H1 (cell line): ENCODE data around the gene MAP3K15. TPM values are rescaled to one million over a fixed set of nuclear protein-coding genes. Genes with fewer than 3 reads are reported as not detected.

Source experiments
- CTCF ChIA-PET: fragments of 300-600 bp; sonication (Branson Sonifier 250); formaldehyde crosslinking; loops from one replicate; lab custom pipeline; 2021; ENCODE audit not compliant: partially characterized antibody; lab: Charles Lee
- POLR2A ChIA-PET: fragments of 300-600 bp; sonication (Branson Sonifier 250); formaldehyde crosslinking; loops from one replicate; lab custom pipeline; 2021; ENCODE audit warnings: inconsistent platforms; ENCODE audit not compliant: partially characterized antibody; lab: Charles Lee
- DNase-seq, 2 experiments: peaks; one replicate each; pipeline versions ENCODE4 v3.0.0 to v3.0.0-alpha.2; 2010 to 2022; ENCODE audit warnings: low spot score in 2 of 2, low read depth in 1 of 2, mixed read lengths in 1 of 2
- FAIRE-seq: peaks from 2 replicates; lab custom pipeline; 2011; peaks lifted over from hg19 to GRCh38; lab: Jason Lieb, UNC
- H2AFZ ChIP-seq: 2 replicates; pipeline ENCODE4 v1.8.1; 2012; ENCODE audit warnings: low read length, inconsistent platforms
- H2AK5ac ChIP-seq: 2 replicates; pipeline ENCODE4 v1.6.1; 2013; ENCODE audit warnings: low read depth, low read length
- H2BK120ac ChIP-seq: replicated peaks from 2 replicates; pipeline ENCODE3; 2013; ENCODE audit warnings: low read depth, low read length, inconsistent platforms
- H2BK12ac ChIP-seq: 2 replicates; pipeline ENCODE4 v1.6.1; 2013; ENCODE audit warnings: low read depth, low read length
- H2BK15ac ChIP-seq: 2 replicates; pipeline ENCODE4 v1.6.1; 2013; ENCODE audit warnings: low read length
- H2BK20ac ChIP-seq: 2 replicates; pipeline ENCODE4 v1.6.1; 2013; ENCODE audit warnings: low read length
- H2BK5ac ChIP-seq: 2 replicates; pipeline ENCODE4 v1.6.1; 2013; ENCODE audit warnings: low read depth, low read length
- H3K14ac ChIP-seq: 2 replicates; pipeline ENCODE4 v1.6.1; 2013; ENCODE audit warnings: inconsistent platforms; ENCODE audit not compliant: insufficient read length
- H3K18ac ChIP-seq: 2 replicates; pipeline ENCODE4 v1.6.1; 2013; ENCODE audit warnings: low read length; ENCODE audit errors: extremely low read depth
- H3K23ac ChIP-seq: 2 replicates; pipeline ENCODE4 v1.6.1; 2013; ENCODE audit warnings: inconsistent platforms; ENCODE audit not compliant: insufficient read length
- H3K23me2 ChIP-seq: 2 replicates; pipeline ENCODE4 v1.6.1; 2013; ENCODE audit warnings: low read depth, low read length
- H3K27ac ChIP-seq: 2 replicates; pipeline ENCODE4 v1.6.1; 2011; ENCODE audit warnings: low read depth, low read length, inconsistent platforms
- H3K27me3 ChIP-seq, 4 experiments: replicated peaks in 1 of 4; 1 replicate in 1 of 4; 2 replicates in 3 of 4; pipeline versions ENCODE4 v1.6.1 to v1.8.1; 2011 to 2013; ENCODE audit warnings: low read length in 3 of 4, mild to moderate bottlenecking in 3 of 4, inconsistent platforms in 2 of 4, mixed read lengths in 2 of 4, moderate library complexity in 1 of 4; ENCODE audit not compliant: control insufficient read depth in 3 of 4, insufficient read depth in 3 of 4; ENCODE audit errors: extremely low read depth in 1 of 4
- H3K36me3 ChIP-seq, 4 experiments: 2 replicates each; pipeline versions ENCODE4 v1.6.1 to v1.8.1; 2011 to 2013; ENCODE audit warnings: mild to moderate bottlenecking in 4 of 4, low read length in 3 of 4, moderate library complexity in 2 of 4, control low read depth in 1 of 4, inconsistent platforms in 1 of 4; ENCODE audit not compliant: insufficient read depth in 4 of 4, control insufficient read depth in 2 of 4
- H3K4ac ChIP-seq: replicated peaks from 2 replicates; pipeline ENCODE3; 2013; ENCODE audit warnings: low read length, low read depth, mixed read lengths, inconsistent platforms; ENCODE audit not compliant: insufficient read length
- H3K4me1 ChIP-seq, 4 experiments: replicated peaks in 1 of 4; 1 replicate in 1 of 4; 2 replicates in 3 of 4; pipeline versions ENCODE4 v1.6.1 to v1.8.1; 2011 to 2013; ENCODE audit warnings: low read length in 3 of 4, inconsistent platforms in 2 of 4, mixed read lengths in 1 of 4; ENCODE audit not compliant: insufficient read depth in 4 of 4, control insufficient read depth in 3 of 4
- H3K4me2 ChIP-seq, 2 experiments: 2 replicates each; pipeline versions ENCODE4 v1.6.1 to v1.8.1; 2011 to 2013; ENCODE audit warnings: low read depth in 2 of 2, low read length in 2 of 2, control low read depth in 1 of 2, inconsistent platforms in 1 of 2, mild to moderate bottlenecking in 1 of 2; ENCODE audit not compliant: insufficient read depth in 1 of 2
- H3K4me3 ChIP-seq, 4 experiments: fragments of 200-600, 300-600 bp in 1 of 4; sonication (generic), shearing (Covaris generic), sonication (Bioruptor Twin) in 1 of 4; 2 replicates each; pipeline versions ENCODE4 v1.5.1 to v1.8.1; 2011 to 2016; ENCODE audit warnings: low read length in 4 of 4, low read depth in 3 of 4, control low read depth in 2 of 4, inconsistent platforms in 2 of 4, mild to moderate bottlenecking in 2 of 4, mixed read lengths in 1 of 4, moderate library complexity in 1 of 4; ENCODE audit not compliant: insufficient read depth in 2 of 4; ENCODE audit errors: extremely low read depth in 1 of 4
- H3K56ac ChIP-seq: replicated peaks from 2 replicates; pipeline ENCODE3; 2013; ENCODE audit warnings: low read depth, mild to moderate bottlenecking, mixed read lengths, low read length, inconsistent platforms; ENCODE audit not compliant: insufficient read length
- H3K79me1 ChIP-seq: 2 replicates; pipeline ENCODE4 v1.6.1; 2013; ENCODE audit warnings: low read depth, low read length, control low read depth
- H3K79me2 ChIP-seq, 2 experiments: 2 replicates each; pipeline versions ENCODE4 v1.6.1 to v1.8.1; 2012 to 2013; ENCODE audit warnings: low read length in 2 of 2, mild to moderate bottlenecking in 2 of 2, inconsistent platforms in 1 of 2; ENCODE audit not compliant: insufficient read depth in 2 of 2, control insufficient read depth in 1 of 2
- H3K9ac ChIP-seq, 4 experiments: replicated peaks in 1 of 4; 1 replicate in 1 of 4; 2 replicates in 3 of 4; pipeline versions ENCODE4 v1.6.1 to v1.8.1; 2011 to 2013; ENCODE audit warnings: low read depth in 3 of 4, low read length in 3 of 4, control low read depth in 2 of 4, mild to moderate bottlenecking in 2 of 4, moderate library complexity in 2 of 4, inconsistent platforms in 1 of 4; ENCODE audit errors: extremely low read depth in 1 of 4
- H3K9me3 ChIP-seq, 2 experiments: 2 replicates each; pipeline versions ENCODE4 v1.6.1 to v1.8.1; 2012 to 2013; ENCODE audit warnings: mild to moderate bottlenecking in 2 of 2, moderate library complexity in 2 of 2, control low read depth in 1 of 2, inconsistent platforms in 1 of 2, low read depth in 1 of 2, low read length in 1 of 2, mixed read lengths in 1 of 2; ENCODE audit not compliant: insufficient read depth in 2 of 2
- H4K20me1 ChIP-seq, 2 experiments: replicated peaks in 1 of 2; 2 replicates each; pipeline versions ENCODE3 to v1.8.1; 2011 to 2013; ENCODE audit warnings: inconsistent platforms in 2 of 2, low read length in 2 of 2, mild to moderate bottlenecking in 1 of 2; ENCODE audit not compliant: insufficient read depth in 2 of 2, control insufficient read depth in 1 of 2
- H4K5ac ChIP-seq: 2 replicates; pipeline ENCODE4 v1.6.1; 2013; ENCODE audit warnings: low read length, low read depth, mixed read lengths, inconsistent platforms; ENCODE audit not compliant: insufficient read length
- H4K8ac ChIP-seq: 2 replicates; pipeline ENCODE4 v1.8.0; 2013; ENCODE audit warnings: mild to moderate bottlenecking, moderate library complexity, low read length, inconsistent platforms; ENCODE audit not compliant: insufficient read depth; ENCODE audit errors: extremely low read depth
- H4K91ac ChIP-seq: replicated peaks from 2 replicates; pipeline ENCODE3; 2013; ENCODE audit warnings: low read length, mixed read lengths, inconsistent platforms; ENCODE audit not compliant: insufficient read length
- RBBP5 ChIP-seq: IDR thresholded peaks from 2 replicates; pipeline ENCODE4 v1.7.1; 2012; ENCODE audit warnings: low read depth, mild to moderate bottlenecking, inconsistent platforms, low read length, moderate library complexity, borderline replicate concordance
- RFX5 ChIP-seq: IDR thresholded peaks from 2 replicates; pipeline ENCODE4 v1.6.1; 2011; ENCODE audit warnings: low read depth, low read length, improper control_type of control experiment, borderline replicate concordance
- SRF ChIP-seq: IDR thresholded peaks from 2 replicates; pipeline ENCODE4 v1.6.1; 2011; ENCODE audit warnings: mild to moderate bottlenecking, low read depth, low read length, moderate library complexity
- TBP ChIP-seq: IDR thresholded peaks from 2 replicates; pipeline ENCODE4 v1.6.1; 2011; ENCODE audit warnings: low read depth, low read length, improper control_type of control experiment
- WGBS, 2 experiments: shearing (Covaris generic) in 1 of 2; methylation state at CpG; one replicate each; pipeline versions ENCODE4 v1.1.6 to v1.1.7; 2013 to 2015; ENCODE audit warnings: low lambda C conversion rate in 2 of 2, mixed read lengths in 2 of 2, inconsistent platforms in 1 of 2, low coverage in 1 of 2, missing lambda C conversion rate in 1 of 2; ENCODE audit not compliant: insufficient replicate concordance in 2 of 2, insufficient coverage in 1 of 2, insufficient read length in 1 of 2; ENCODE audit errors: extremely low coverage in 1 of 2, missing lambda C conversion rate in 1 of 2; 5-methylcytosine and 5-hydroxymethylcytosine counted together
- polyA plus RNA-seq, 7 experiments: library from polyadenylated mRNA; depleted of rRNA in 3 of 7; stranded (reverse) in 5 of 7; unstranded in 2 of 7; fragments of >200 nt in 5 of 7; fragments of 200-250 nt in 2 of 7; gene quantifications; 1 replicate in 5 of 7; 2 replicates in 1 of 7; 4 replicates in 1 of 7; pipeline versions ENCODE4 v1.2.1 to v1.2.3, GENCODE V29; 2011 to 2013; ENCODE audit warnings: missing spikeins in 2 of 7, mixed read lengths in 2 of 7
- total RNA-seq: library from RNA; stranded (reverse); fragmentation: NEBNext Ultra II Directional; extraction: Animal tissue kit (Norgen Biotek cat#: 25700); gene quantifications from 2 replicates; pipeline ENCODE4 v1.2.1, GENCODE V29; 2021

Gene MAP3K15
- total and polyA plus RNA-seq, 2 of the 8 experiments (the other 6 are each of a cell fraction or from before 2014, with no cell fraction given): 1.8 to 2.4 TPM

GRCh38 chrX:19539665-19540064, 24.4 kb upstream of the MAP3K15 start:
- no peak for TF ChIP-seq RFX5
- no peak for TF ChIP-seq SRF
- TF ChIP-seq TBP: no peak
- TF ChIP-seq RBBP5: no peak
- no peak overlapping the region for H2BK12ac ChIP-seq
- no peak overlapping the region for H3K4me2 ChIP-seq
- H2BK5ac ChIP-seq: no peak overlapping the region
- no peaks in the 10 kb centered on the region for H3K4me1 ChIP-seq
- ChIA-PET CTCF (interaction anchor here (0.6 kb wide), 1 partner anchor 348 kb away, joined by 3 read pairs; no protein-coding TSS in a partner anchor), POLR2A (no interaction called here)
- DNase-seq (no peak), FAIRE-seq (no peak)
- H3K9ac ChIP-seq: no peak overlapping the region
- no peak overlapping the region for H3K18ac ChIP-seq
- no peak overlapping the region for H4K91ac ChIP-seq
- no peak overlapping the region for H2AFZ ChIP-seq
- H3K23ac ChIP-seq: no peak overlapping the region
- no peak overlapping the region for H2AK5ac ChIP-seq
- H3K27me3 ChIP-seq: no peaks in the 10 kb centered on the region
- no peak overlapping the region for H2BK120ac ChIP-seq
- H3K56ac ChIP-seq: no peak overlapping the region
- 95% methylated on average over 4 of the region's 4 CpGs; no CpG with 5 or more reads in 1 of the 2 experiments for WGBS, 2 experiments
- H2BK20ac ChIP-seq: no peak overlapping the region
- no peak overlapping the region for H4K8ac ChIP-seq
- H3K36me3 ChIP-seq: no peaks in the 10 kb centered on the region
- H3K79me1 ChIP-seq: no peaks in the 10 kb centered on the region
- no peak overlapping the region for H3K14ac ChIP-seq
- H2BK15ac ChIP-seq: no peak overlapping the region
- no peaks in the 10 kb centered on the region for H3K9me3 ChIP-seq
- no peak overlapping the region for H3K27ac ChIP-seq
- no peaks in the 10 kb centered on the region for H4K20me1 ChIP-seq
- no peak overlapping the region for H3K4me3 ChIP-seq
- H4K5ac ChIP-seq: no peak overlapping the region
- no peaks in the 10 kb centered on the region for H3K79me2 ChIP-seq
- H3K23me2 ChIP-seq: no peaks in the 10 kb centered on the region
- no peak overlapping the region for H3K4ac ChIP-seq
